ENCODE results near the gene HNF4A.

GRCh38 chr20:44344723-44345122 is 10.8 kb upstream of the HNF4A start:
- TF ChIP-seq CTCF (IDR thresholded peaks at IDR 0.05; ENCODE audit: low read depth, low read length) (no peak), EZH2phosphoT487 (IDR thresholded peaks at IDR 0.05; ENCODE audit: low read depth) (no peak)
